ENCODE results near the gene DVL1.

- TF ChIP-seq CTCF (IDR thresholded peaks at IDR 0.05; ENCODE audit: low read depth, low read length) = no peak
- TF ChIP-seq EZH2phosphoT487 (IDR thresholded peaks at IDR 0.05; ENCODE audit: low read depth) = no peak
These were observed 24.8 kb upstream of the DVL1 start for GRCh38 chr1:1373815-1374588.

Data from OCI-LY3 (cell line).